HG02973 (cell line): ENCODE measurements around the gene BANP.
"Not testable (repeated sequence)": the region's sequence is repeated elsewhere in the genome, so short reads cannot be mapped to it uniquely, and the experiment has no call there.

Experiments
- ATAC-seq: cut with Tn5 transposase; IDR thresholded peaks from one replicate; pipeline ENCODE4 v1.9.1; 2021; ENCODE audit warnings: moderate library complexity; ENCODE audit not compliant: unreplicated experiment

BANP gene

DNA sequence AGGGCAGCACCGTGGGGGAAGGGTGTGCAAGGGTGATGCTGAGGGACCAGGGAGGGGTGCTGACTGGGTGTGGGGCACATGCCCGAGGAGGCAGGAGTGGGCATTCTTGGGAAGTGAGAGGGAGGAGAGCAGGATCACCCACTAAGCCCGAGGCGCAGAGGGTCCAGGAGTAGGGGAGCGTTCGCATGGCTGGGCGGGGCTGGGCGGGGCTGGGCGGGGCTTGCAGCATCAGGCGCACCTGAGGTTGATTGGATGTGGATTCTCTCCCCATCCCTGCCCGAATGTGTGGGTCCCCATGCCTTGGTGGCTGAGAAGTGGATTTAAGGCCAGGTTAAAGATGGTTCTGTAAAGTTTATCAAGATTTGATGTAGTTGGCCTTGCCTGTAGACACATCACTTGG, 14.2 kb downstream of the BANP start:
- ATAC-seq: no peak

DNA sequence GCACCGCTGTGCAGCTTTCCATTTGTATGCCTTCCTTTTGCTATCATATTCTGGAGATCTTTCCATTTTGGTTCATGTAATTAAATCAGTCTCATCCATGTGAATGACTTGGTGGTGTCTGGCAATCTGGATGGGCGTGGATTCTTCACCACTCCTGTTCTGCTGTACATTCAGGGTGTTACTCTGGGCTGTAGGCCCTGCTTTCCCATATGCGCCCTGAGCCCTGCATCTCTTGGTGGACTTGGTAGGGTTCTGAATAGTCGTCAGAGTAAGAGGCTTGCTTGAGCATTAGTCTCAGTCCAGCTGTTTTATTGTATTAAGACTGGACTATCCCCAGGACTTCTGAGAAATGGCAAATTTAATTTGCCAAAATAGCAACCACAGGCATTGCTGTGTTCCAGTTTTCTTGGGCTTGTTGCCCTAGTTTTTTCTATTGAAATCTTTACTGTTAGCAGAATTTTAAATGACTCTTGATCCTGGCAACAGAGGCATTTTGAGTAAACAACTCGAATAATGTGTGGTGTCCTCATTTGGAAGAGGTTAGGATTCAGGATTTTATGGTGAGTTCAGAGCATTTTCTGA, 14.9 kb downstream of the BANP start:
- ATAC-seq: no peak

DNA sequence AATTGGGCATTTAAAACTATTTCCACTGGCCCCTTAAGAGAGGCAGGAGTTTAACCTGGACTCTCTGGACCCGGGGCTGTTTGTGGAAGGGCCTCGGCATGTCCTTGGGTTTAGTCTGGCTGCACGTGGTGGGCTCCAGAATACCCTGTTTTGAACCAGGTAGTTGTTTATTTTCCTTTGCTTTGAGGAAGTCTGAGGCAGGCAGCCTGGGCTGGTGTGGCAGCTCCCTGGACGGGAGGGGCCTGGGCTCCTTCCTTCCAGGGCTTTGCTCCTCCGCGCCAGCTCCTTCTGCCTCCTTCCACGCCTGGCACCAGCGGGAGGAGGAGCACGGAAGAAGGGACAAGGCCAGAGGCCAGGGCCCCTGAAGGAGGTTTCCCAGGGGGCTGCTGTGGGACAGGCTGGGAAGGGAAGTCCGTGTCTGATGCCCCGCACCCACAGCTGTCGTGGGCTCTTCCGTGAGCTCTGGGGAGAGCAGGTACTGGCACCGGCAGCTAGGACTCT, 15.5 kb downstream of the BANP start:
- no peak for ATAC-seq

DNA sequence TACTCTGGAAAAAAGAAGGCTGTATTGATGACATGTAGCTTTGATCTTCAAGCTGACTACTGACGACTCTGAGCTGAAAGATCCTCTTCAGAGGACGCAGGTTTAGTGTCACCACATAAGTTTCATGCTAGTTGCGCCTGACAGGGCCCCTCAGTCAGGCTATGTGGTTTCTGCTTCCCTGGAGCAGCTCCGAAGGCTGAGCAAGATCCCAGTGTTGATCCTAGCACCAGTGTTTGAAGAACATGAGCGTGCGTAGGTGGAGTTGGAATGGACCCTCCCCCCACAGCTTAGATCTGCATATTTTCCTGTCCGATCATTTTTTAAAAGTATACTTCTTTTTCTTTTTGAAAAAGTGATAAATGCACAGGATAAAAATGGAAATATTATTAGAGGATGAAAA, 17.3 kb downstream of the BANP start:
- ATAC-seq: no peak

DNA sequence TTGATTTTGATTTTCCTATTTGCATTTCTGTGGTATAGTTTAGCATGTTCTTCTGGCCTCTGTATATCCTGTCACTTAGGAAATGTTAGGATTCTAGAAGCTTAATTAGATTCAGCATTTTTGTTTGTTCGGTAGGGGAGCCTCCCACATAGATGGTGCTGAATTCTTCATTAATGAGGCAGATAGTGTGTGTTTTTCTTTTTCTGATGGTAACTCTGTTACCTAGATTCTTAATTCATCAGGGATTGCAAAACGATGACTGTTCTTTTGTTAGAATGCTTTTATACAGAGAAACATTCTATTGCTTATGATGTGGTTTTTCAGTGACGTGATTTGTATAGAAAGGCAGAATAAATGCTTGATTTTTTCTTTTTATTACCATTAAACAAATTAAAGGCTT, 19.0 kb downstream of the BANP start:
- ATAC-seq: no peak

DNA sequence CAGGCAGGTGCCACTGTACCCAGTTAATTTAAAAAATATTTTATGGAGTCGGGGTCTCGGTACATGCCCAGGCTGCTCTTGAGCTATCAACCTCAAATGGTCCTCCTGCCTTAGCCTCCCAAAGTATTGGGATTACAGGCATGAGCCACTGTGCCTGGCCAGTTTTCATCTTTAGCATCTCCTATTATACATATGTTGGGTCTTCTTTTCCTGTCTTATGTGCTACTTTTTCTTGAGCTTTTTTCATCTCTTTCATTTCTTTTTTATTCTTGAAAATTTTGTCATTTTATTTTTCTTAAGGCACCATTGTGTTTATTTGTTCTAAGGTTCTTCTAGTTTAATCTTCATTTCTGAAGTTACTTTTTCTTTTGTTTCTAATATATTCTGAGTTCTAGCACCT, 20.7 kb downstream of the BANP start:
- no peak for ATAC-seq

DNA sequence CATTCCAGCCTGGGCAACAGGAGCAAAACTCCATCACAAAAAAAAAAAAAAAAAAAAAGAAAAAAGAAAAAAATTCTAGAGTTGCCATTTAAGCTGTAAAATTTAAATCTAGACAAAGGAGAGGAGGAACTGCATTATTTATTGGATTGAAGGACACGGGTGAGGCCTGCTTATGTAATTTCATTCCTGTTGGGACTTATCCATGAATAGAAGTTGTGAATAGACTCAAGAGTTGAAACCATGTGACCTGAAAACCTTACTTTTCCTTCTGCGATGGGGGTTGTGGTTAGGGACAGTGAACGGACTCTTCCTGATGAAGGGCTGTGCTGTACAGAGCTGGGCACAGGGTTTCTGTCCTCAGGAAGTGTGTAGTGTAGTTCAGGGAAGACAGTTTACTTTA, 22.5 kb downstream of the BANP start:
- no peak for ATAC-seq

DNA sequence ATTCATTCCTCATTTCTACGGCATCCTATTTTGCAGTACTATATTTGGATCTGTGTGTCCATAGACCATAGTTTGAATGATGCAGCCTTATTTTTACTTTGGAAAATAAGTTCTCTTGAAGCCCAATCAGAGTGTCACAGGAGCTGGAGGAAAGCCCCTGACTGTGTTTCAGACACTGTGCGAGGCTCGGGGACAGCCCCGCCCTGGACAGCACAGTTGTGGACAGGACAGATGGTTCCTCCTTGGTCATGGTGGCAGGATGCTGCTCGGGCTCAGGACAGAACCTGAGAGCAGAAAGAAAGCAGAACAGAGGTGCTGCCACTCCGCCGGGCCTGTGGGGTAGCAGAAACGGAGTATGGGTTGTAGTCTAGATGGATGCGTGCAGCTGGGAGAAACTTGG, 22.9 kb downstream of the BANP start:
- ATAC-seq: no peak

DNA sequence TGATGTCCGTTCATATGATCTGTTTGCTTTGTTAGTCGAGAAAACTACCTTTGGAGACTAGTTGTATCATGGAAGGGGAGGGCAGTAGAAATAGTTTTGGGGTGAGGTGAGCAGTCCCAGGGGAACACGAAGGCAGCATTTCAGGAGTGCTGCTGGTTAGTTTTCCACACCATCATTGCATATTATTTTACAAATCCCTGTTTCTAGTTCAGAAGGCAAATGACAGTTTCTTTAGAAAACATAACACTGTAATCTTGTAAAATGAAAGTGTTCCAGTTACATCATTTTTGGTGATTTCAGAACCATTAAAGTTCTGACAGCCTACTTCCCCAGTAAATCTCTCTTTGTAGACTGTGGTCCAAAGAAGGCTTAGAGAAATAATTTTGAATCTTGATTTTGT, 25.4 kb downstream of the BANP start:
- ATAC-seq: no peak

DNA sequence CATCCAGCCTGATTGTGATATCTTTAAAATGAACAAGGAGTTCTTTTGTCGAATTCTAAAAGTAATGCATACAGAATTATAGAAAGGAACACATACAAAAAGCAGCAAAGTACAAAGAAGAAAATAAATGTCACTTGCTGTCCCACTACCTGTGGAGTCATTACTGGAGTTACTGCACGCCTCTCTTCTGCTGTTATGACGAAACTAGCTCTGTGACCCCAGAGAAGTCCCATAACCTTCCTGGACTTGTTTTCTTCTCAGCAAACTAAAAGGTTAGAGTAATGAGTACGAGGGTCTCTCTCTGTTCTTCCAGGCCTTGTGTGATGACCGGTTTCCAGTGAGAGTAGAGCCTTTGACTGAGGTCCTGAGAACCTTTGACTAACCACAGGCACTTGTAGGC, 26.9 kb downstream of the BANP start:
- no peak for ATAC-seq

DNA sequence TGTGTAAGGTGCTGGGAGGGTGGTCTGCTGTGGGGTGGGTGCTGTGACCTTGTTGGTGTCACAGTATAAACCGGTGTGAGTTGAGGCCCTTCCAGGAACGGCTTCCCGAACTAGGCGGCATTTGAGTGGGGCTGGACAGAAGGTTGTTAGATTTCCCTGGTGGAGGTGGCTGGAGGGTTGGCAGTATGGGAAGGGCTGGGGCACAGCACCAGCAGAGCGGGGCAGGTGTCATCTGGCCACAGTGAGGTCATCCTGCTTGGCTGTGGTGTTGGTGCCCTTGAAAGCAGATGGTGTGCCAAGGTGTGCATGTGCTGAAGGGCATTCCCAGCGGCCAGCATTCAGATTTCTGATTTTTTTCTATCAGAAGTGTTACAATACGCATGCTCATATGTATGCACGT, 28.1 kb downstream of the BANP start:
- ATAC-seq: no peak

DNA sequence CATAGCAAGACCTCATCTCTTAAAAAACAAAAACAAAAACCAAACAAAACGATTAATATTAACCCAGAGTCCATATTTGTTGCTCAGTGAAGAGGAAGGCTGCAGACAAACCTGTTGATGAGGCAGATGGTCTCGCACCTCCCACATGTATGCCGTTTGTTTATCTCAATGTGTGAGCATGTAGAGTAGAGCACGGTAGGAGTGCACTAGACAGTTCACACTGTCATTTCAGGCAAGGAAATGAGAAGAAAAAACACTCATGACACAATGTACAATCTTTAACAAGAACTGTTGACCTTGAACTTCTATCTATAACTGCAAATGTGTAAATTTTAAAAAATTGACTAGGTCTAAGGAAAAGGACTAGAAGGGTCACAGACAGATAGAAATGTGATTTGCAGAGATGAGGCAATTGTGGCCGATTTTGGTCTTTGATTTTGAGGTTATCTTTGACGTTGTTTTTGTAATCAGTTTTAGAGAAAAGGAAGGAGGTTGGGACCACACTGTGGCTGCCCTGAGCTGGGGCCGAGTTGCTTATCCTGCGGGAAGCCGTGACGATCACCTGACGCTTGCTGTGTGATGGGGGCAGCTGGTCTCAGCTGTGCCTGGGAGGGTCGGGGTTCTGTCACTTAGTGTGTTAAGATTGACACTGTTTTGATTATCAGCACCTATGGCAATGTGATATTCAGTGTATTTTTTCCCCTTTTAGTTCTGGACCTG, 28.8 kb downstream of the BANP start:
- ATAC-seq: not testable (repeated sequence)

DNA sequence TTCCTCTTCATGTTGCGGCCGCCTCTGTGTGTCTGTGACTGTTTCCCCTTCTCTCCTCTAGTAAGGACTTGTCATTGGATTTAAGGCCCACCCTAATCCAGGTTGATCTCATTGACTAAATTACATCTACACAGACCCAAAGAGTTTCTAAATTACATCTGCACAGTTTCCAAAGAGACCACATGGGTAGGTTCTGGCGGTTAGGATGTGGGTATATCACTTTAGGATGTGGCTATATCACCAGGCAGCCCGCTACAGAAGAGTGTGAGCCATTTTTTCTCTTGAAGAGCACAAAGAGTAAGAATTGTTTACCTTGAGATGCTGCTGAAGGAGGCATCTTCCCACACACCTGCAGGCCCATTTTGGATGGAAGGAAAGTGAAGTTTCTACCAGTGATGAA, 30.1 kb downstream of the BANP start:
- not testable (repeated sequence) for ATAC-seq

DNA sequence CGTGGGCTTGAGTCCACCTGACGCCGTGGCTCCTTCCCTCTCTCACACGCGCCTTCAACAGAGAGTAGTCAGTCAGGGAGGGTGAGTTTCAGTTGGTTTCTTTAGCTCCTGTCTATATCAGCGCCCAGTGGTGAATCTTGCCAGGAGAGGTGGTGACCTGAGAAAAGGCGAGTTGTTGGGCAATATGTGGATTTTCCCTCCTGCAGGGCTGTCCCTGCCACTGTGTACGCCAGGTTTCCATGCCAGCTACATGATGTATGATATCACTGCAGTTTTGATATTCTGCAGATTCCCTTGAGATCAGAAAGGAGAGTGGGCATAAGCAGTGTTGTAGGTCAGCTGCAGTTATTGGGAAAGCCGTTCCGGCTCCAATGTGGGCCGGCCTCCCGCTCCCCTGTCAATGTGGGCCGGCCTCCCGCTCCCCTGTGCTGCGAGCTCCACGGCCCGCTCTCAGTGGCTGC, 31.4 kb downstream of the BANP start:
- no peak for ATAC-seq

DNA sequence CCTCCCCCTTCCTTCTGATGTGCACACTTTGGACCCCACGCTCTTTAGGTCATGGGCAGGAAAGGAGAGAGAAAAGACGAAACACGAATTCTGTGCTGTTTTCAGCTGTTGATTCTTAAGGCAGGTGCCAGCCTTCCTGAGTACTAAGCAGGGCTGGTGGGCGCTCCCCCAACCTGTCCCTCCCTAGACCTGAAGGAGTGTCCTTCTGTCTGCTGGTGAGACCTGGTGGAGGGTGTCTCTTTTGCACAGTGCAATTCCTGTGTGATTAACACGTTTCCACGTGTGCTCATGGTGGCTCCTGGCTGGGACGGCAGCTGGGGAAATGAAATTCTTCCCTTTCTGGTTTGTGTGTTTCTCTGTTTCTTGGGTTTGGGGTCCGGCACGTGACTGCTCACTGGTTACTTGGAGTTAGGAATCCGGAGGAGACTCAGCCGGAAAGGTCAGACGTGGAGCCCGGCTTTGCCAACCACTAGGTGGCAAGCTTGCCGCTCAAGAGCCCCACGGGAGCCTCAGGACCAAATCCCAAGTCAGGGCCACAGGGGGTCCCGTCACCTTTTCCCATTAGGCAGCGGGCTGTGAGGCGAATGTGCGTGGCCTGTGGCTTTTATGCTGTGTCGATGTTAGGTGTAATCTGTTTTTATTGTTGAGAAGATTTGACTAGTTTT, 32.0 kb downstream of the BANP start:
- ATAC-seq: not testable (repeated sequence)

DNA sequence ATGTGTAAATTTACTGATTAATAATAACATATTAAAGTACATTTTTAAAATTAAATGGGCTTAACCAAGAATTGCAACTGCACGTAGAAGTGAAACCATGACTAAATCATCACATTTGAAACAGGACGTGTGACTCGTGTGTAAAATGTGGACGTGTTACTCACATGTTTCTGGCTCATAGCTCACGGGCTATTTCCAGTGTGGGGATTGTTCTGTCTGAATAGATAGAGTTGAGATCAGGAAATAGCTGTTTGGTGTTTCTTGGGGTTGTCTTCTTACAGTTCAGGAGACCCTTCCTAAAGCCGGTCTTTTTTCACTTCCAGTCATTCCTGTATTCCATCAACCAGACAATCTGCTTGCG, 32.5 kb downstream of the BANP start:
- ATAC-seq: not testable (repeated sequence)

DNA sequence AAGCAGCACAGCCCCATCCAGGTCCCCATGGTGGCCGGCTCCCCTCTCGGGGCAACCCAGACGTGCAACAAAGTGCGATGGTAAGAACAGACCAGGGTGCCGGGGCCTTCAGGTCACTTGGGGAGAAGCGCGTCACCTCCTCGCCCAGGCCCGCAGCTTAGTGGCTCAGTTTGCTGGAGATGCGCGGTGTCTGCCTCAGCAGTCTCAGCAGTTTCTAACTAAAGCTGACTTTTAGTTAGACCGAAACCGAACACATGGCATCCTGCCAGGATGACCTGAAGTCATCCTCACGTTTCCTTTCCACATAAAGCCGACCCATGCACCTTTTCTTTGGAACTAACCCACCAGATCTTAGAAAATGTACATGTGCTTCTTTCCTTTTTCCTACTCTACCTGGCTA, 32.9 kb downstream of the BANP start:
- not testable (repeated sequence) for ATAC-seq

DNA sequence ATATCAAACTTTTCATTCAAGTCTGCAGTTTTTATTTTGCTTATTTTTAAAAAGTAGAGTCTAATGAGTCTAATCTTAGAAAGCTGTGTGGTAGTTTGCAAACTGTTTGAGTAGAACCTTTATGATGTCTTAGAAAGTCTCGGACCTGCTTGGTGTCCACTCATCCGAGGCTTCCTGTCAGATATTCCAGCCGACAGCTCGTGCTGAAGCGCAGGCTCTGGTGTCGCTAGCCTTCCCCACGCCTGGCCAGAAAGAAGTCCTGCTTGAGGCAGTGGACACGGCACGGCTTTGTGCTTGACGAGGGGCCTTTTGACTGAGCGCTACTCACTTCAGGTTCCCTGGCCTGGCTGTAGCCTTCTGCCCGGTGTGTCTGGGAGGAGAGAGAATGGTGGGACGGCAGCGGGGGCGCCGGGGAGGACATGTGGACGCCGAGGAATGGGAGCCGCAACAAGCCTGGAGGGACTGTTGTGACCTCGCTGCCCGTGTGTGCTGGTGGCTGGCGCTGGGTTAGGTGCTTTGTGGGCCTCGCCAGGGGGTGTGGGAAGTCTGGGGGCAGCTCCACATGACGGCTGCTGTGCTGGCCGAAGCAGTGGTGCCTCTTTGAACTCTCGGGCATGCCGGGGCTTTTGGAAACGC, 33.5 kb downstream of the BANP start:
- no peak for ATAC-seq

DNA sequence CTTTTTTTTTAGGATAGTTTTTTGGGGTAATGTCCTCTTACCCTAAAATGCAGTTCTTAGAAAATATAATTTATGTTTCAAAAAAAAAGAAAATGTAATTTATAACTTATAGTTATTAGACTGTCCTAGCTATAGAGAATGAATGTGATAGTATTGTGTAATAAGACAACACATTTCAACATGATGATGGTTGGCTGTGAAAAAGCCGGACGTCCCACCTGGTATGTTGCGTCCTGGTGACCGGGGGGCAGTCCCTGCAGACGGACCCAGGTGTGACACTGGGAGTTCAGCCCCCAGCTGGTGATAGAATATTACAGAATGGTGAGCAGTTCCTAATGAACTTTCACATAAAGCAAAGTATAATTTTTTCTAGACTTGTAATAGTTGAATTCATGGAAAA, 34.3 kb downstream of the BANP start:
- not testable (repeated sequence) for ATAC-seq

DNA sequence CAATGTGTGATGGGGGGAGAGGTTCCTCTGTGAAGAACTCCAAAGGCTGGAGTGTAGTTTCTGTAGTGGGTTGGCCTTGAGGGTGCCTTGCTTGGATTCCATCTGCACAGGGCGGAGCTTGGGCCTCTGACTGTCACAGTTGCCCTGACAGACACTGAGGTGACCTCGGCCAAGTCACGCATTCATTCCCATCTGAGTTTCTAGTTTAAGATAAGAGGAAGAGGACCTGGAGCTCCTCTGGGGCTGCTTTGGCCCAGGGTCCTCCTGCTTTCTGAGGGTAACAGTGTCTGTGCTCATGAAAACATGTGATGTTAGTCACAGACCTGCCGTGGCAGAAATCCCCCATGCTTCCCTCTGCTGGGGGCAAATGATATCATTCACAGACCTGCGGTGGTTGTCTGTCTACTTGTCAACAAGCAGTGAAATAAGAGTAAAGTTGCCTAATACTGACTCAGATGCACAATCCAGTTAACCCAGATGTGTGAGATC, 35.2 kb downstream of the BANP start:
- ATAC-seq: not testable (repeated sequence)

DNA sequence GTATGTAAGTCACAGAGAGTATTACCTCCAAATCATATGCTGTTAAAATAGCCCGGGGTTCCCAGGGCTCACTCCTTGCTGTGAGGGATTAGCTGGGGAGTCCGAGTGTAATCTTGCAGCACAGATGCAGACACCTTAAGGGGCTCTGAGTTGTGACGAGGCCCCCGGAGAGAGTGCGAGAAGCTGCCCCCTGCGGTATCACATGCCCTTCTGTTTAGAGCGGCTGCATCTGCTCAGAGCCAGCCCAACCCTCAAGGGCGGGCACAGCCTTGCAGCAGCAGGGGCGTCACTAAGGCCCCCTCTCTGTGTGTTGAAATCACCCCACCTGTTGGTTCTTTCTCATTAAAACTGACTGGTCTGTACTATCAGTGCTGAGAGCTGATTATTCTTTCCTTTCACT, 37.4 kb downstream of the BANP start:
- ATAC-seq: not testable (repeated sequence)

DNA sequence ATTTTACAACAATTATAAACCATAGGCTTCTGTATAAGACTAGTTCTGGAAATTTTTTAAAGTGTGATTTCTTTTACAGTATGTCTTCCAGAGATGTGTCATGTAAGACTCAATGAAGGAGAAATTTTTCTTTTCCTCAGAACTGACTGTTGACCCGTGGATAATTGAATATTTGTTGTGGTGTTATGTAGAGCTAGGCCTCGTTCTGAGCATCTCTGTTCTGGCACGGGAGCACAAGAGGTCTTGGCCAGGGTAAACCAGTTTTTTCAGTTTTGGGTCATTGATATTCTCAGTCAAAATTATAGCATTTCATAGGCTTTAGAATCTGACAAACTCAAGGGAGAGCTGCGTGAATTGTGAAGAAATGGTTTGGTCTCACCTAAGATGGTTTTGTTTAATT, 39.0 kb downstream of the BANP start:
- ATAC-seq: not testable (repeated sequence)
